OCI-LY7 (cell line): ENCODE results near the gene MT1E.

Experiments
- EZH2phosphoT487 ChIP-seq: fragments of 200-600 bp; sonication (generic); IDR thresholded peaks from 2 replicates; pipeline ENCODE4 v1.6.1; 2018; ENCODE audit warnings: low read depth, borderline replicate concordance, mild to moderate bottlenecking, mixed run types, antibody characterized with exemption, low read length, moderate library complexity, mixed read lengths
- TF ChIP-seq, protein P1 (sequence below): fragments of 200-600 bp; sonication (generic); conservative IDR thresholded peaks from 2 replicates; pipeline ENCODE4 v1.5.1; 2014; ENCODE audit warnings: mild to moderate bottlenecking, antibody characterized with exemption, low read length, moderate library complexity, mixed read lengths

DNA sequence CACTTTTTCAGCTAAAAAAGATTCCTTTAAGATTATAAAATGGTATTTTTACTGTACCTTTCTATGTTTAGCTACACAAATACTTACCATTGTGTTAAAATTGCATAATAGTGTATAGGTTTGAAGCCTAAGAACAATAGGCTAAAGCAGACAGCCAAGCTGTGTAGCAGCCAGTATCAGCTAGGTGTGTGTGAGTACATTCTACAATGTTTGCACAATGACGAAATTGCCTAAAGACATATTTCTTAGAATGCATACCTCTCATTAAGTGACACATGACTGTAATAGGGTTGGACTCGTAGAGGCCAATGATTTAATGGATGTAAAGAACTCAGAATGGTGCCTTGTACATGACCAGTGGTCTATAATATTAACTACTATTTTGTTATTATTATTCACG lies 24.2 kb downstream of the MT1E start:
- TF ChIP-seq, protein P1, sequence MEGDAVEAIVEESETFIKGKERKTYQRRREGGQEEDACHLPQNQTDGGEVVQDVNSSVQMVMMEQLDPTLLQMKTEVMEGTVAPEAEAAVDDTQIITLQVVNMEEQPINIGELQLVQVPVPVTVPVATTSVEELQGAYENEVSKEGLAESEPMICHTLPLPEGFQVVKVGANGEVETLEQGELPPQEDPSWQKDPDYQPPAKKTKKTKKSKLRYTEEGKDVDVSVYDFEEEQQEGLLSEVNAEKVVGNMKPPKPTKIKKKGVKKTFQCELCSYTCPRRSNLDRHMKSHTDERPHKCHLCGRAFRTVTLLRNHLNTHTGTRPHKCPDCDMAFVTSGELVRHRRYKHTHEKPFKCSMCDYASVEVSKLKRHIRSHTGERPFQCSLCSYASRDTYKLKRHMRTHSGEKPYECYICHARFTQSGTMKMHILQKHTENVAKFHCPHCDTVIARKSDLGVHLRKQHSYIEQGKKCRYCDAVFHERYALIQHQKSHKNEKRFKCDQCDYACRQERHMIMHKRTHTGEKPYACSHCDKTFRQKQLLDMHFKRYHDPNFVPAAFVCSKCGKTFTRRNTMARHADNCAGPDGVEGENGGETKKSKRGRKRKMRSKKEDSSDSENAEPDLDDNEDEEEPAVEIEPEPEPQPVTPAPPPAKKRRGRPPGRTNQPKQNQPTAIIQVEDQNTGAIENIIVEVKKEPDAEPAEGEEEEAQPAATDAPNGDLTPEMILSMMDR: no peak
- no peak for TF ChIP-seq EZH2phosphoT487
